Subcutaneous abdominal adipose tissue (tissue), 5 donors: ENCODE data around the gene DEGS1.

ENCODE experiments used
- H3K27ac ChIP-seq: one replicate; pipeline ENCODE4 v1.7.0; 2013; ENCODE audit warnings: low read depth, mild to moderate bottlenecking, inconsistent platforms, low read length, moderate library complexity
- H3K27me3 ChIP-seq, 5 donors: one replicate each; pipeline ENCODE4 v1.7.0; 2013; ENCODE audit warnings: low read length in 5 of 5, inconsistent platforms in 1 of 5; ENCODE audit not compliant: control insufficient read depth in 5 of 5, insufficient read depth in 4 of 5
- H3K36me3 ChIP-seq, 5 donors: one replicate each; pipeline ENCODE4 v1.7.0; 2013; ENCODE audit warnings: low read length in 5 of 5; ENCODE audit not compliant: control insufficient read depth in 5 of 5, insufficient read depth in 5 of 5
- H3K4me1 ChIP-seq, 5 donors: one replicate each; pipeline ENCODE4 v1.7.0; 2013; ENCODE audit warnings: low read length in 5 of 5, mild to moderate bottlenecking in 3 of 5, moderate library complexity in 1 of 5; ENCODE audit not compliant: control insufficient read depth in 5 of 5, insufficient read depth in 5 of 5
- H3K4me3 ChIP-seq, 5 donors: one replicate each; pipeline ENCODE4 v1.7.0; 2013; ENCODE audit warnings: low read length in 5 of 5, low read depth in 1 of 5
- H3K9ac ChIP-seq, 5 donors: one replicate each; pipeline ENCODE4 v1.7.0; 2013; ENCODE audit warnings: low read length in 5 of 5, mild to moderate bottlenecking in 4 of 5, moderate library complexity in 3 of 5
- H3K9me3 ChIP-seq, 5 donors: one replicate each; pipeline ENCODE4 v1.7.0; 2013; ENCODE audit warnings: low read length in 5 of 5; ENCODE audit not compliant: control insufficient read depth in 5 of 5
- donor health status: healthy.
- donor health status: healthy.
- donor health status: healthy.
- donor health status: healthy.
- donor health status: healthy.

Gene DEGS1

DNA sequence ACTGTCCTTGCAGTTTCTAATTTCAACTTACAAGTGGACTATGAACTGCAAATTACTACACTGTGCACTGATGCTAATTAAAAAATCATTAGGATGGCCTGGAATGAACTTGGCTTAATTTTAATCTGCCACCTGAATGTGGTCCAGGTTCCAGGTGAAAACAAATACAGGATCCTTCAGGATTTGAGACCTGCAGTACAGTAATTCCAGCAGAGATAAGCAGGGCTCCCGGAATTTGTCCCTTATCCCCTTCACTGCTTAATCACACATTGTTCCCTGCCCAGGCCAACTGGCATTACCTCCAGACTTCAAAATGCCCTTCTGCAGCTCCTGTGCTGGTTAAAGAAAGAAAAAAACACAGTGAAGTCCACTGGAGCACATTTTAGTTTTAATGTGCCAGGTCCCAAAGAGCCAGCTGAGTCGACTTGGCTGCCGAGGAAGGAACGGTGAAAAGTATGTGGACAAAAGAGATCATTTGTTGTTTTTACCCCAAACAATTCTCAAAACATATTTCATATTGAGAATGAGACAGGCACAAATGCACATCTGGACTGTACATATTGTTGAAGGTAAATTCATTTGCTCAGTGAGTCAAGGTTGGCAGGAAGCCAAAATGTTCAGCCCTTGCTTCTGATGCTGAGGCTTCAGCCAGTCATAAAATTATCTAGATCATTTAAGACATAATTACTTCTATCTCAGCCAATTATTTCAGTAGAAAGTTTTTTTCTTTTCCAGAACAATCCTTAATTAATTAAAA lies 28.3 kb downstream of the DEGS1 start:
- Histone ChIP-seq H3K27ac (no peak overlapping the region), H3K27me3 (no peaks in the 10 kb centered on the region)

GRCh38 chr1:224212618-224213061 lies 29.6 kb downstream of the DEGS1 start:
- H3K4me3 ChIP-seq = no peak overlapping the region
- H3K9ac ChIP-seq = no peak overlapping the region
- no peaks in the 10 kb centered on the region for H3K9me3 ChIP-seq
- peaks cover 0 to 17% (median 9%) of the 10 kb centered on the region in 5 donors for H3K4me1 ChIP-seq
- H3K36me3 ChIP-seq = no peaks in the 10 kb centered on the region
- H3K27ac ChIP-seq = no peak overlapping the region
- no peaks in the 10 kb centered on the region for H3K27me3 ChIP-seq

More for the DNA sequence above, 28.3 kb downstream of the DEGS1 start:
- H3K4me3 ChIP-seq = no peak overlapping the region
- no peak overlapping the region for H3K9ac ChIP-seq
- no peaks in the 10 kb centered on the region for H3K36me3 ChIP-seq
- no peaks in the 10 kb centered on the region for H3K9me3 ChIP-seq
- H3K4me1 ChIP-seq = peaks cover 0 to 17% (median 9%) of the 10 kb centered on the region in 5 donors

DNA sequence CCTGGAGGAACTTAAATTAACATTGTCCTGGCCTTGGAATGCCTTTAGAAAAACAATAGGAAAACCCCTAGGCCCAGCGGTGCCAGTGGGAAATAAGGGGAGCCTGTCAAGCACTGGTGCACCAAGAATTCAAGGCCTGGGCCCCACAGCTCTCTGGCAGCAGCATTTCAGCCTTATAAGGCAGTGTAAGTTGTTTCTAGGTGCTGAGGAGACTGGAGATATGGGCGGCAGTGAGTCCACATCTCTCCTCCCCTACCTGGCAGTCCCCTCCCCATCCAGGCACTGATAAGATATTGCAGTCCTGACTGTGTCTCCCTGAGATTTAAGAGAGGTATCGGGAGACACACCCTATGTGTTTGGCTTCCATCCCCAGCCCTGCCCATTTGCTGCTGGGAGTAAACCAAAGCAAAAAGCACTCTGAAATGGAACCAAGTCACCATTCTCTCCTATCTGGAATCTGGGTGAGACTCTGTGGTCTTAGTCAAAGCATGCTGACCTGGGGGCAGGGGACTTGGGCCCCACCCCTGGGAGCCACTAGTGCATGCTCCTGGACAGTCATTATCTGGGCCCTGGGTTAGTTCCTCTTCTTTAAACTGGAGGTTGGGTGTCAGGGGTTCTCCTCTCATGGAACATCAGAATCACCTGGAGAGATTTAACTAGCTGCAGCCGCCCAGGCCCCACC lies 30.5 kb downstream of the DEGS1 start:
- Histone ChIP-seq H3K9ac (no peak overlapping the region), H3K36me3 (no peaks in the 10 kb centered on the region), H3K9me3 (no peaks in the 10 kb centered on the region), H3K4me1 (peaks cover 0 to 21% (median 12%) of the 10 kb centered on the region in 5 donors), H3K4me3 (no peak overlapping the region), H3K27me3 (no peaks in the 10 kb centered on the region), H3K27ac (no peak overlapping the region)

- Histone ChIP-seq H3K27me3 (no peaks in the 10 kb centered on the region), H3K9ac (no peak overlapping the region), H3K36me3 (no peaks in the 10 kb centered on the region), H3K9me3 (no peaks in the 10 kb centered on the region), H3K27ac (no peak overlapping the region), H3K4me1 (peaks cover 0 to 22% (median 16%) of the 10 kb centered on the region in 5 donors), H3K4me3 (no peak overlapping the region)
These were observed 33.3 kb downstream of the DEGS1 start for GRCh38 chr1:224216382-224216781.

GRCh38 chr1:224217655-224218623 lies 34.9 kb downstream of the DEGS1 start:
- no peak overlapping the region for H3K4me3 ChIP-seq
- no peaks in the 10 kb centered on the region for H3K36me3 ChIP-seq
- peaks cover 0 to 17% (median 6%) of the 10 kb centered on the region in 5 donors for H3K4me1 ChIP-seq
- H3K9ac ChIP-seq = no peak overlapping the region
- H3K9me3 ChIP-seq = no peaks in the 10 kb centered on the region
- H3K27me3 ChIP-seq = no peaks in the 10 kb centered on the region
- no peak overlapping the region for H3K27ac ChIP-seq

DNA sequence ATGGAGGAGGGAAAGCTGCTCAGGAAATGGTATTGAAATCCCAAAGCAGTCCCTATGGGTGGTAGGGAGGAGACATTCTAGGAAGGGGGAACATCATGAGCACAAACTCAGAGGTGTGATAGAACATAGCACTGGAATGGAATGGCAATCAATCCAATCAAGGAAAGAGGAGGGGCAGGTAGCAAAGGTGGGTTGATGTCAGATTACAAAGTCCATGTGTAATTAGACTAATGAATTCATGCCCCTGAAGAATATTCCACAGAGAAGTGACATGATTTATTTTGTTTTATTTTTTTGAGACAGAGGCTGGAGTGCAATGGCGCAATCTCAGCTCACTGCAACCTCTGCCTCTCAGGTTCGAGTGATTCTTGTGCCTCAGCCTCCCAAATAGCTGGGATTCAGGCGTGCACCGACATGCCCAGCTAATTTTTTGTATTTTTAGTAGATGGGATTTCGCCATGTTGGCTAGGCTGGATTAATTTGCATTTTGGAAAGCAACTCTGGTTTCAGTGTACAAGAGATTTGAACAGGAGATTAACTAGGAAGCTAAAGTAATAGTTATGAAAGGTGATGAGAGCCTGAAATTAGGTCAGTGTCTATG lies 36.1 kb downstream of the DEGS1 start:
- H3K27ac ChIP-seq = no peak overlapping the region
- no peak overlapping the region for H3K4me3 ChIP-seq

DNA sequence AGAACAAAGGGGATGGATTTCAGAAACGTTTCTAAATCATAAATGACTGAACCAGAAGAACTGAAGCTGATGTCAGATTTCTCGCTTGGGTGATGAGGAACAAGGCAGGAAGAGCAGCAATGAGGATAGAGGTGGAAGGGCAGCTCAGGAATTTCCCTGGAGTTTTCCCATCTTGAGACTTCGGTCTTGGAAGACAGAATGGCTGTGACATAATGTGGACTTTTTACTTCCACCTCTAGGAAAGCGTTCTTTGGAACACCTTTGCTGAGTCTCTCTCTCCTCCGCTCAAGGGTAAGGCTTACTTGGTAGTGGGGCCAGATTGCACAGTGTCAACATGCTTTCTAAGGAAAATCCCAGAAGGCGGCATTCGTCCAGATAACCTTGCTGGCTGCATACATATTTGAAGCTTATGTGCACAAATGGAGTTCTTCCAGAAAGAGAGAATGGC lies 36.6 kb downstream of the DEGS1 start:
- H3K36me3 ChIP-seq = no peaks in the 10 kb centered on the region
- H3K9ac ChIP-seq = no peak overlapping the region
- no peak overlapping the region for H3K27ac ChIP-seq

More for the DNA sequence above, 36.1 kb downstream of the DEGS1 start:
- no peaks in the 10 kb centered on the region for H3K36me3 ChIP-seq
- H3K27me3 ChIP-seq = no peaks in the 10 kb centered on the region
- H3K9ac ChIP-seq = no peak overlapping the region
- peaks cover 0 to 17% (median 4%) of the 10 kb centered on the region in 5 donors for H3K4me1 ChIP-seq
- H3K9me3 ChIP-seq = no peaks in the 10 kb centered on the region

GRCh38 chr1:224223819-224224714 lies 41.0 kb downstream of the DEGS1 start:
- H3K4me3 ChIP-seq = no peak overlapping the region
- no peak overlapping the region for H3K27ac ChIP-seq
- H3K36me3 ChIP-seq = peaks cover 7 to 24% (median 19%) of the 10 kb centered on the region in 5 donors
- H3K9me3 ChIP-seq = no peaks in the 10 kb centered on the region
- no peak overlapping the region for H3K9ac ChIP-seq
- H3K27me3 ChIP-seq = no peaks in the 10 kb centered on the region
- H3K4me1 ChIP-seq = peaks cover 0 to 8% (median 0%) of the 10 kb centered on the region in 5 donors

More for the DNA sequence above, 36.6 kb downstream of the DEGS1 start:
- H3K9me3 ChIP-seq = no peaks in the 10 kb centered on the region
- no peak overlapping the region for H3K4me3 ChIP-seq
- no peaks in the 10 kb centered on the region for H3K27me3 ChIP-seq
- peaks cover 0 to 17% (median 4%) of the 10 kb centered on the region in 5 donors for H3K4me1 ChIP-seq
